ENCODE measurements around the gene POLN.

POLN gene

GRCh38 chr4:2241410-2242353 lies at the start of gene POLN, which contains the start of gene HAUS3:
Gene POLN (minus strand): TSS chr4:2242121. CDS start chr4:2229231, 12,890 bp downstream.
Gene HAUS3 (minus strand): TSS chr4:2242121. CDS start chr4:2240946, 1,175 bp downstream.
- DNase-seq, result peak; percentile 67 to 99 (median 96)

GRCh38 chr4:2290974-2291704 lies 49.2 kb upstream of the POLN start:
- no peak for DNase-seq

- DNase-seq, result no peak
Observed at GRCh38 chr4:2290488-2290887, 48.6 kb upstream of the POLN start.

- DNase-seq, result no peak
Observed at GRCh38 chr4:2289955-2290333, 48.0 kb upstream of the POLN start.

- no peak for DNase-seq
Observed at GRCh38 chr4:2289311-2289954, 47.5 kb upstream of the POLN start.

GRCh38 chr4:2288051-2288541 lies 46.2 kb upstream of the POLN start:
- no peak for DNase-seq

GRCh38 chr4:2287594-2287915 lies 45.6 kb upstream of the POLN start:
- no peak for DNase-seq

- no peak for DNase-seq
Observed at GRCh38 chr4:2286904-2287593, 45.1 kb upstream of the POLN start.

GRCh38 chr4:2285613-2286381 lies 43.9 kb upstream of the POLN start:
- DNase-seq, result no peak

- no peak for DNase-seq
Observed at GRCh38 chr4:2284934-2285612, 43.2 kb upstream of the POLN start.

GRCh38 chr4:2284161-2284933 lies 42.4 kb upstream of the POLN start:
- no peak for DNase-seq

- DNase-seq, result no peak
Observed at GRCh38 chr4:2283199-2283711, 41.3 kb upstream of the POLN start.

GRCh38 chr4:2281575-2282343 lies 39.8 kb upstream of the POLN start:
- no peak for DNase-seq

GRCh38 chr4:2280531-2281300 lies 38.8 kb upstream of the POLN start:
- DNase-seq, result peak in 5 of 14 donors; percentile 8 to 31 (median 20)

- DNase-seq, result no peak
Observed at GRCh38 chr4:2277956-2278355, 36.0 kb upstream of the POLN start.

GRCh38 chr4:2276581-2277325 lies 34.8 kb upstream of the POLN start:
- DNase-seq, result no peak

GRCh38 chr4:2275546-2276251 lies 33.8 kb upstream of the POLN start:
- no peak for DNase-seq

Measured in C1 segment of cervical spinal cord (tissue), 14 donors.